Left ventricle myocardium inferior (tissue), 1 donor: ENCODE data around the gene KTI12. TPM values are rescaled to one million over a fixed set of nuclear protein-coding genes. Genes with fewer than 3 reads are reported as not detected.
"Not testable (repeated sequence)": the region's sequence is repeated elsewhere in the genome, so short reads cannot be mapped to it uniquely, and the experiment has no call there.

Source experiments
- DNase-seq: peaks from one replicate; pipeline ENCODE4 v3.0.0-alpha.2; 2020
- H3K27ac ChIP-seq: fragments of 200-600 bp; replicated peaks from 2 replicates; pipeline ENCODE4 v1.8.0; 2021
- H3K27me3 ChIP-seq: fragments of 200-600 bp; 2 replicates; pipeline ENCODE4 v1.8.0; 2021; ENCODE audit warnings: low read depth
- H3K36me3 ChIP-seq: fragments of 200-600 bp; 2 replicates; pipeline ENCODE4 v1.8.0; 2021
- H3K4me1 ChIP-seq: fragments of 200-600 bp; 2 replicates; pipeline ENCODE4 v1.8.0; 2021
- H3K4me3 ChIP-seq: fragments of 200-600 bp; 2 replicates; pipeline ENCODE4 v1.8.0; 2021; ENCODE audit warnings: mild to moderate bottlenecking, moderate library complexity
- H3K9me3 ChIP-seq: fragments of 200-600 bp; replicated peaks from 2 replicates; pipeline ENCODE4 v1.8.0; 2021
- intact Hi-C: fragments of 100-400 bp; cut with micrococcal nuclease; formaldehyde crosslinking; loops from one replicate; pipeline ENCODE4 v1.11.0; 2022
- total RNA-seq: library from RNA; stranded (reverse); fragmentation: NEBNext Ultra II Directional; extraction: Animal tissue kit (Norgen Biotek cat#: 25700); gene quantifications from one replicate; pipeline ENCODE4 v1.2.1, GENCODE V29; 2021
- TF ChIP-seq, protein P1 (sequence below): fragments of 200-600 bp; IDR thresholded peaks from 2 replicates; pipeline ENCODE4 v1.8.0; 2021; ENCODE audit warnings: antibody characterized with exemption, mild to moderate bottlenecking, borderline replicate concordance
- donor health status: DM: no; HTN: yes; CAD: no; lungs with severe emphysema.

KTI12 gene
- total RNA-seq, 1 donor from 2014 or later = 3.2 TPM

DNA sequence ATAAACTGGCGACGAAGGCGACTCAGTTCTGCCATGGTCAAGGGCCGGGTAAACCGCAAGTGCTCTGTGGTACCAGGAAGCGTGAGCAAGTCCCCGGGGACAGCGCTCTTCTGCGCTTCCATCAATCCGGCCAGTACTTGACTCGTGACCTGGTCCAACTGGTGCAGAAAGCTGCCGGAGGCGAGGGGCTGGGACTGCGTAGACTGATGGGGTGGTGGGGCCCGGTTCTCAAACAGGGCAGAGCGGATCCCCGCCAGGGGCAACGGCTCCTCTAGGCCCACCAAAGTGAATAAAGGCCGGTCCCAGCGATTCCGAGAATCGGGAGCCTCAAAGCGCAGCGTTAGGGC is 852 bp downstream of the KTI12 start:
- peak; percentile 18 for DNase-seq
- TF ChIP-seq, protein P1, sequence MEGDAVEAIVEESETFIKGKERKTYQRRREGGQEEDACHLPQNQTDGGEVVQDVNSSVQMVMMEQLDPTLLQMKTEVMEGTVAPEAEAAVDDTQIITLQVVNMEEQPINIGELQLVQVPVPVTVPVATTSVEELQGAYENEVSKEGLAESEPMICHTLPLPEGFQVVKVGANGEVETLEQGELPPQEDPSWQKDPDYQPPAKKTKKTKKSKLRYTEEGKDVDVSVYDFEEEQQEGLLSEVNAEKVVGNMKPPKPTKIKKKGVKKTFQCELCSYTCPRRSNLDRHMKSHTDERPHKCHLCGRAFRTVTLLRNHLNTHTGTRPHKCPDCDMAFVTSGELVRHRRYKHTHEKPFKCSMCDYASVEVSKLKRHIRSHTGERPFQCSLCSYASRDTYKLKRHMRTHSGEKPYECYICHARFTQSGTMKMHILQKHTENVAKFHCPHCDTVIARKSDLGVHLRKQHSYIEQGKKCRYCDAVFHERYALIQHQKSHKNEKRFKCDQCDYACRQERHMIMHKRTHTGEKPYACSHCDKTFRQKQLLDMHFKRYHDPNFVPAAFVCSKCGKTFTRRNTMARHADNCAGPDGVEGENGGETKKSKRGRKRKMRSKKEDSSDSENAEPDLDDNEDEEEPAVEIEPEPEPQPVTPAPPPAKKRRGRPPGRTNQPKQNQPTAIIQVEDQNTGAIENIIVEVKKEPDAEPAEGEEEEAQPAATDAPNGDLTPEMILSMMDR = no peak
- H3K27me3 ChIP-seq = no peaks in the 10 kb centered on the region
- intact Hi-C loops = no loop called here
- H3K9me3 ChIP-seq = no peaks in the 10 kb centered on the region
- peaks cover 29% of the 10 kb centered on the region for H3K4me1 ChIP-seq
- H3K36me3 ChIP-seq = peaks cover 13% of the 10 kb centered on the region
- H3K27ac ChIP-seq = peak overlapping the region; percentile 92
- H3K4me3 ChIP-seq = peak overlapping the region; percentile 96

DNA sequence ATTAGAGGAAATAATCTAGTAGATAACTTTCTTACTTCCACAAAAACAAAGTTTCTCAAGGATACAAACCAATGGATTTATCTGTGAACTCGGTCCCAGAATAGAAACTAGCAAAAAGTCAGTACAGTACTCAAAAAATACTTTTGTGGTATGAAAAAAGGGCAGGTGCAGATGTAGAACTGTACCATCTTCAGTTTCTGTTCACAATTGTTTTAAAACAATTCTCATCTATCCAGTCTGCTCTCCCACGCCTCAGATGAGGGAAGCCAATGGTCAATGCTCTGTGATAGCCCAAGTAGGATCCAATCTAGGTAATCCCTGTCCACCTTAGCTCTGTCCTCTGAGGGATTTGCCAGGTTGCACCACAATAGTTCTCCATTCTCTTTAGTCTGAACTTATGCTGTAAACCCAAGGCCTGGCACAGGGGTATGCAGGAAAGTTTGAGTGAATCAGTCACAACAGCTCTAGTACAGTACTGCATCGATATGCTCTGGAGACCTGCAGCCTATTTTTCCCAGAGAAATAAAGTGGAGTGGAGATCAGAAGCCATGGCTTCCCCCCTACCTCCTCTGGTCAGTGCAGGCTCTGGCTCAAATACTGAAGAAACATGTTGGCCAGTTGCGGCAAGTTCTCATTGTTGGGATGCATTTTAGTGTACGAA is 1.4 kb downstream of the KTI12 start:
- H3K27me3 ChIP-seq = no peaks in the 10 kb centered on the region
- H3K4me3 ChIP-seq = peak overlapping the region; percentile 96
- intact Hi-C loops = no loop called here
- peak overlapping the region; percentile 92 for H3K27ac ChIP-seq
- H3K9me3 ChIP-seq = no peaks in the 10 kb centered on the region
- DNase-seq = no peak
- H3K36me3 ChIP-seq = peaks cover 10% of the 10 kb centered on the region
- peaks cover 29% of the 10 kb centered on the region for H3K4me1 ChIP-seq
- TF ChIP-seq, protein P1 = no peak

DNA sequence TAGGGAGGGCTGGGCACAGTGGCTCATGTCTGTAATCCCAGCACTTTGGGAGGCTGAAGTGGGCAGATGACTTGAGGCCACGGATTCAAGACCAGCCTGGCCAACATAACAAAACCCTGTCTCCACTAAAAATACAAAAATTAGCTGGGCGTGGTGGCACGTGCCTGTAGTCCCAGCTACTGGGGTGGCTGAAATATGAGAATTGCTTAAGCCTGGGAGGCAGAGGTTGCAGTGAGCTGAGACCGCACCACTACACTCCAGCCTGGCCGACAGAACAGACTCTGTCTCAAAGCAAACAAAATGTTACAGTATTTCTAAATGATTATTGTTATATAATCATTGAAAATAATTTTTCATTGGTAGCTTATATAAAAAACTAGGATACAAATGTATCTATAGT is 4.8 kb downstream of the KTI12 start:
- H3K27ac ChIP-seq, H3K27me3 ChIP-seq, intact Hi-C loops, DNase-seq, H3K4me3 ChIP-seq, H3K9me3 ChIP-seq: not testable (repeated sequence)
- peaks cover 27% of the 10 kb centered on the region for H3K36me3 ChIP-seq
- H3K4me1 ChIP-seq = peaks cover 27% of the 10 kb centered on the region

DNA sequence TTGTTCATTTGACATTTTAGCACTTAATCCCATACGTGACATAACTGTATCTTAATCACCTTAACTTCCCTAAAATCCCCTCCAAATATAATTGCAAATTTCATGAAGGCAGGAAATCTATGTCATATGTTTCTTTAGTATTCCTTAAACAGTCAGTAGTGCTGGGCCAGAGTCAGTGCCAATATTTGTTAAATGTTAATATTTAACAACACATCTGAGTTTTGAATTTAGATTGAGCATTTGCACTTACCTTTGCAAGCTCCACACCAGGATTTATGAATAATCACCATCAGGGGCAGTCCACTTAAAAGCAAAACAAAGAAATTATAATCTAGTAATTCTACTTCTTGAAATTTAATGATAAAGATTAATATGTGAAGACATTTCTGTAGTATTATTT is 5.3 kb downstream of the KTI12 start:
- H3K9me3 ChIP-seq = no peaks in the 10 kb centered on the region
- intact Hi-C loops = no loop called here
- H3K27ac ChIP-seq = no peak overlapping the region
- no peak overlapping the region for H3K4me3 ChIP-seq
- peaks cover 21% of the 10 kb centered on the region for H3K4me1 ChIP-seq
- TF ChIP-seq, protein P1 = no peak
- DNase-seq = no peak
- no peaks in the 10 kb centered on the region for H3K27me3 ChIP-seq
- peaks cover 33% of the 10 kb centered on the region for H3K36me3 ChIP-seq

DNA sequence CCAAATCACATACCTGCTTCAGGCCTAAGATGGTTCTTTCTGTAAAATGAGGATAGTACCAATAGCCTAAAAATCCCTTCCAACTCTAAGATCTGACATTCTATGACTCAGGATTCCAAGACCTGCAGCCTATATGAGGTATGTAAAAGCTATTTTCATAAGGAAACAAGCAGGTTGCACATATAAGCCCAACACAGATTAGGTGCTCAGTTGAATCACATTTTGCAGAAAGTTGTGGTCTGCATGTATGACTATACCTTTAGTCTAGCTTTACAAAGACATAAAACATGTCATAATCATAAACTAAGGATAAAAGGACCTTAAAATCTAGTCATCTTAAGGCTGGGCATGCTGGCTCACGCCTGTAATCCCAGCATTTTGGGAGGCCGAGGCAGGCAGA is 7.3 kb downstream of the KTI12 start:
- H3K4me3 ChIP-seq = no peak overlapping the region
- no peaks in the 10 kb centered on the region for H3K27me3 ChIP-seq
- H3K4me1 ChIP-seq = peaks cover under 1% of the 10 kb centered on the region
- TF ChIP-seq, protein P1 = no peak
- peaks cover 51% of the 10 kb centered on the region for H3K36me3 ChIP-seq
- no peak overlapping the region for H3K27ac ChIP-seq
- no peaks in the 10 kb centered on the region for H3K9me3 ChIP-seq
- intact Hi-C loops = no loop called here
- DNase-seq = no peak

DNA sequence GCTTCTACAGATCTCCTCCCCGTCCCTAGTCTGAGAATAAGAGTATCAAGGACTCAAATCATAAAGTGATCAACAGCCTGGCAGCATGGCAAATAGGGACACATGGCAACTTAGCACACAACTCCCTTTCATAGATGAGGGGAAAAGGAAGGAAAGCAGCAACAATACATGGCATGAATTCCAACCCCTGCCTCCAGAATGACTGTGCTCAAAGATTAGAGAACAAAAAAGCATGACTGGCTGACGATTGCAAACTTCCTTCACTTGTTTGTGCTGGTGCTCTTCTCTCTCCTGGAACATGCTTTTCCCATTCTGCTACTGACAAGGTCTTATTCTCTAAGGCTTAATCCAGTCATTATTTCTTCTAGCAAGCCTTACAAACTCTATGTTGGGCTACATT is 11.5 kb downstream of the KTI12 start:
- DNase-seq = no peak
- Histone ChIP-seq H3K27me3 (no peaks in the 10 kb centered on the region), H3K9me3 (no peaks in the 10 kb centered on the region), H3K4me1 (no peaks in the 10 kb centered on the region), H3K27ac (no peak overlapping the region), H3K36me3 (peaks cover 62% of the 10 kb centered on the region), H3K4me3 (no peak overlapping the region)
- intact Hi-C loops = no loop called here
- TF ChIP-seq, protein P1 = no peak
